HG03108 (cell line): Measurements from ENCODE around the gene GGTLC1.

Source experiments
- ATAC-seq: cut with Tn5 transposase; IDR thresholded peaks from one replicate; pipeline ENCODE4 v1.9.1; 2021; ENCODE audit warnings: moderate library complexity; ENCODE audit not compliant: unreplicated experiment

Gene GGTLC1

GRCh38 chr20:23988561-23988960, at the start of gene GGTLC1:
Gene GGTLC1, minus strand, starts transcription at chr20:23988779. Its CDS starts 2,168 bp downstream, at chr20:23986611.
- no peak for ATAC-seq

- ATAC-seq, result no peak
Observed at GRCh38 chr20:24034820-24035219, 46.2 kb upstream of the GGTLC1 start.

GRCh38 chr20:24033565-24033964, 45.0 kb upstream of the GGTLC1 start:
- ATAC-seq, result no peak

- no peak for ATAC-seq
Observed at GRCh38 chr20:24033151-24033550, 44.6 kb upstream of the GGTLC1 start.

GRCh38 chr20:24032400-24032898, 43.9 kb upstream of the GGTLC1 start:
- ATAC-seq, result no peak

- peak; percentile 59 for ATAC-seq
Observed at GRCh38 chr20:24027229-24027628, 38.6 kb upstream of the GGTLC1 start.

- ATAC-seq, result no peak
Observed at GRCh38 chr20:24022621-24023180, 34.1 kb upstream of the GGTLC1 start.

- no peak for ATAC-seq
Observed at GRCh38 chr20:24018796-24019195, 30.2 kb upstream of the GGTLC1 start.

- no peak for ATAC-seq
Observed at GRCh38 chr20:24017458-24017755, 28.8 kb upstream of the GGTLC1 start.

- ATAC-seq, result no peak
Observed at GRCh38 chr20:24016607-24017457, 28.3 kb upstream of the GGTLC1 start.

- ATAC-seq, result no peak
Observed at GRCh38 chr20:24013953-24014352, 25.4 kb upstream of the GGTLC1 start.

- ATAC-seq, result no peak
Observed at GRCh38 chr20:24011282-24011681, 22.7 kb upstream of the GGTLC1 start.

GRCh38 chr20:24007758-24008157, 19.2 kb upstream of the GGTLC1 start:
- no peak for ATAC-seq

GRCh38 chr20:24007073-24007595, 18.6 kb upstream of the GGTLC1 start:
- ATAC-seq, result no peak

GRCh38 chr20:24006626-24007025, 18.0 kb upstream of the GGTLC1 start:
- ATAC-seq, result no peak

- ATAC-seq, result no peak
Observed at GRCh38 chr20:24004471-24004870, 15.9 kb upstream of the GGTLC1 start.

- ATAC-seq, result no peak
Observed at GRCh38 chr20:24002896-24003295, 14.3 kb upstream of the GGTLC1 start.

- no peak for ATAC-seq
Observed at GRCh38 chr20:24001712-24002405, 13.3 kb upstream of the GGTLC1 start.

- no peak for ATAC-seq
Observed at GRCh38 chr20:23998844-23999243, 10.3 kb upstream of the GGTLC1 start.

GRCh38 chr20:23998392-23998791, 9.8 kb upstream of the GGTLC1 start:
- ATAC-seq, result no peak

- ATAC-seq, result no peak
Observed at GRCh38 chr20:23995905-23996666, 7.5 kb upstream of the GGTLC1 start.
